Measurements from ENCODE around the gene C3orf20.

Gene C3orf20

DNA sequence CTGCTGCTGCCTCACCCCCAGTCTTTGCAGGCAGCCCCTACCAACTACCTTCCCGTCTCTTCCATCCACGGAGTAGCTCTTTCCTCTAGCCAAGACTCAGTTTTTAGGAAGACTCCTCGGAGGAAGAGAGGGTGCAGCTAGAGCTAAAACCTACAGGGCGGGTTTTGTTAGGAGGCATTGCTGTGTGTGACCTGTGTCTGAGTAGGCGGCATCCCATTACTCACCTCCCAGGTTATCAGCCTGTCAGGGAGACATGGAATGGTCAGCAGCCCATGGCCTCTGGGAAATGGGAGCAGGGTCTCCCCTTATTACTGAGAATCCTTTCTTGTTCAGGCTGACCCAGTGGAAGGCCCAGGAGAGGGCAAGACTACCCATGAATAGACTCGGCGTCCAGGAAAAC lies 100.1 kb downstream of the C3orf20 start:
- no peak for DNase-seq (ENCODE audit: low spot score)

DNA sequence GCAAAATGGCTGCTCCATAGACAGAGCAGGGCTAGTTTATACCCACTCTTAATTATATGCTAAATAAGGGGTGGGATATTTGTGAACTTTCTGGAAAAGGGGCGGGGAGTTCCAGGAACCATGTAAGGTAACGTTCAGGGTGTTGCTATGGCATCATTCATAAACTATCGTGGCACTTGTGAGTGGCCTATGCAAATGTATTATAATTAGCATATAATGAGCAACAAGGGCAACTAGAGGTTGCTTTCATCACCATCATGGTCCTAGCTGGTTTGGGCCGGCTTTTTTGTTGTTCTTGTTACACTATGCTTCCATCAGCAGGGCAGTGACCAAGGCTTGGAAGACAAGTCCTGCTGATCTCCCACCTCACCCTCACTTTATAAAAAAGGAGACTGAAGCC lies 100.6 kb downstream of the C3orf20 start:
- DNase-seq (ENCODE audit: low spot score): no peak

DNA sequence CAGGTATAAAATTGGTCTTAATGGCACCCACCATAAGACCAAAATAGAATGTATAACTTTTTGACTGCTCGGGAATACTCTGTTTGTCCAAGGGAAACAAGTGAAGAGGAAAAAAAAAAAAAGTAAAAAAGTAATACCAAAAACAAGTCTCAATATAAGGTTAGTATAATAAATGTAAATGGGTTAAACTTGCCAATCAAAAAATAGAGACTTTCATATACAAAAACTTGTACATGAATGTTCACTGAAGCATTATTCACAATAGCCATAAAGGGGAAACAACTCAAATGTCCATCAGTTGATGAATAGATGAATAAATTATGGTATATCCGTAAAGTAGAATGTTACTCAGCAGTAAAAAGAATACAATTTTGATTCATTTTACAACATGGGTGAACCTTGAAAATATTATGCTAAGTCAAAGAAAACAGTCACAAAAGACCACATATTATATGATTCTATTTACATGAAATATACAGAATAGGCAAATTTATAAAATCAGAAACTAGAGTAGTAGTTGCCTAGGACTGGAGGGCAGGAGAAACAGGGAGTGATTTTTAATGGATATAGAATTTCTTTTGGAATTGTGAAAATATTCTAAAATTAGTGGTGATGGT lies 104.2 kb downstream of the C3orf20 start:
- no peak for DNase-seq (ENCODE audit: low spot score)

DNA sequence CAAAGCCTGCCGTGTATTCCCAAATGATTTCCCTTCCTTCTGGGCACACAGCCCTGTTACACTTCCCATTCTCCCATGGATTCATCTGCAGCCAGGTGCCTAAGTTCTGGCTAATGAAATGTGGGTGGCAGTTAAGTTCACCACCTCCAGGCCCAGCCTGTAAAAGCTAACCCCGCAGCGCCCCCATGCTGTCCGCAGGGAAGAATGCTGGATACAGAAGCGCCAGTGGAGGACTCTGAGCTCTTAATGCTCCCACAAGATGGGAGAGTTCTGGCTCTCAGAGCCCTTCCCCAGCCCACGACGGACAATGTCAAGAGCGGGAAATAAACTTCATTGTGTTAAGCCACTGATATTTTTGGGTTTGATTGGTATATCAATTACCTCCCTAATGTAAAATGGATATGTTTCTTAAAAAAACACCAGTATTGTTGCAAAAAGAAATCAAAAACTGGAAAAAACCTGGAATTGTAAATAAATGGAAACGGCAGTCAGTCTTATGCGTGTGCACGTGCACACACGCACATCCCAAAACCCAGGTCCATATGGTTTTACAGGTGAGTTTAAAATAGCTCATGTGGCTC lies 106.1 kb downstream of the C3orf20 start:
- DNase-seq (ENCODE audit: low spot score): peak; percentile 1

DNA sequence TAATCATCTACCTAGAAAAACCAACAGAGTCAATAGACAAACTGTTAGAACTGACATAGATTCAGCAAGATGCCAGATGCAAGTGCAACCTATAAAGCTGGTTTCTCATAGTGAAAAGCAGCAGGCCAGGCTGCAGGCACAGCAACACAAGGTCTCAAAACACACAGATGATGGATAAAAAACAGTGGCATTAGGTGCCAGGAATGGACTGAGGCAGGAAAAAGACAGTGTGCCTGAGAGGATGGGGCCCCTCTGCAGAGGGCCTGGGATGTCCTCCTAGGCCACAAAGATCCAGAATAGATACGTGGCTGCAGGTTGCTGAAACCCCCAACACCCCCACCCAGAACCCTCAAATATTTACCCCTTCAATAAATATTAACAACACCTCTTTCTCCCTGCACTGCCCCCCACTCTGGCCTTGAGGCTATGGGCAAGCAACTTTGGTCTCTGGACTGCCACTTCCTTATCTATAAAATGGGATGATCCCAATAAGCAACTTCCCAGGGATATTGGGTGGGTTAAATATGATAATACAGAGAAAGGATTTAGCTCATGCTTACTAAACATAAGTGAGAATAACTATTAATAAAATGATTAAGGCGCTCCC lies 108.6 kb downstream of the C3orf20 start:
- DNase-seq (ENCODE audit: low spot score): no peak

DNA sequence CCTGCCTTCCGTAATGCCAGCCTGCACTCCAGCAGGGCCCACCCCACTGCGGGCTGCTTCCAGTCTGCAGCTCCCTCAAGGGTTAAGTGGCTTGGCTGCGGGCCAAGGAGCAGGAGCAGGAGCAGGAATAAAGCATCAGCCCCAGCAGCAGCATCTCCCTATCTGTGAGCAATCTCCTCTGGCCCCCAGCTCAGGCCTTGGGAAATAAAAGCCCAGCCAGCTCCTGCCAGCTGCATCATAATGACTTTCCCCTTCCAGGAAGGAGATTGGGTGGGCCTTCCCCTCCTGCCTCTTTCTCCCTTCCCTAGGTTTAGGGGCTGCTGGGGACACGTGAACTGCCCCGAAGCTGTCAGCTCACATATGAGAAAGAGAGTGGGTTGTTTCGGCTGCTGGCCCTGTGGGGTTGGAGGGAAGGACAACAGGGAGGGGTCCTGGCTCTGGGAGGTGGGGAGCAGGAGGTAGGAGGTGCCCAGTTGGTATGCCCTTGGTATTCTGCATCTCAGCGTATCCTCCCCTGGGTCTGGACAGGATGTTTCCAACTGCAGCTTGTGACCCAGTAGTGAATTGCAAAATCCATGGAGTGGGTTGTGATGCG lies 109.2 kb downstream of the C3orf20 start:
- DNase-seq (ENCODE audit: low spot score): no peak

DNA sequence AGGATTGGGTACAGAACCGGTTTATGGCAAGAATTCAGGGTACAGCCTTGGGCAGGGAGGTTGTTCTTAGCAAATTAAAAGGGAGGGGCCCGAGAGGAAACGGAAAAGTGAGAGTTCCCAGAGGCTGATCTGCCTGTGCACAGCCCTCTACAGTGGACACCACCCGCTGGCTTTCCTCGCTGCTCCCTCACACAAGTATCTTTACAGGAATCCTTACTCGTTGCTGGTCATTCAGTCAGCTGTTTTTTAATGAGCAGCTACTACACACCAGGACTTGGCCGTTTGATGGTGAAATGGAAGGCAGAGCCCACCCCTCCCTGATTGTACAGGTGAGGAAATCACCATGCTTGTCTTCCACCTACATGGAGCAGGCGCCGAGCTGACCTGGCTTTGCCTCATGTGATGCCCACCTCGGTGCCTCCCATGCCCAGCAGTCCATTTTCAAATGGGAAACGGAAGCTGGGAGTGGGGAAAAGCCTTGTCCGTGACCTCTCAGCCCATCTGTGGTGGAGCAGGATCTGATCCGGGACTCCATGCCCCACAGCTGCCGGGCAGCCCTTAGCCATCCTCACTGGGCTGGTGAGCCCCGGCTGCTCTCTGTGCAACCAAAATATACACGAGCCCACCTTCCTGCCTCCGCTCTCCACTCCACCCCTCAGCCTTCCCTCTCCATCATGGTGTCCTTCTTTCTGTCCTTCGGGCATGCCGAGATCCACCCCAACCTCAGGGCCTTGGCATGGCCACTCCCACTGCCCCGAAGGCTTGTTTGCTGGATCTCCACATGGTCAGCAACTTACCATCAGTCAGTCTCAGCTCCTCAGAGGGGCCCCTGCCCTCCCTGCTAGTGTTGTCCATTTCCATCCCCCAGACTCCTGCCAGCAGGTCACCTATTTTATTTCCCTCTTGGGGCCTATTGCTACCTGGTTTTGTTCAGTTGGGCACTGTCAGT lies 110.5 kb downstream of the C3orf20 start:
- no peak for DNase-seq (ENCODE audit: low spot score)

DNA sequence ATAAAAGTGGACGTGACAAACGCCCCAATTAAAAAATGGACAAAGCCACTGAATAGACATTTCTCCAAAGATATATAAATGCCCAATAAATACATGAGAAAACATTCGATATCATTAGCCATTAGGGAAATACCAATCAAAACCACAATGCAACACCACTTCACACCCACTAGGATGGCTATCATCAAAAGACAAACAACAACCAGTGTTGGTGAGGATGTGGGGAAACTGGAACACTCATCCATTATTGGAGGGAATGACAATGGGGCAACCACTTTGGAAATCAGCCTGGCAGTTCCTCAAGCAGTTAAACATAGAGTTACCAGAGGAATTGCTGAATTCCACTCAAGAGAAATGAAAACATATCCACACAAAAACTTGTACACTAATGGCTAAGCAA lies 111.4 kb downstream of the C3orf20 start:
- no peak for DNase-seq (ENCODE audit: low spot score)

DNA sequence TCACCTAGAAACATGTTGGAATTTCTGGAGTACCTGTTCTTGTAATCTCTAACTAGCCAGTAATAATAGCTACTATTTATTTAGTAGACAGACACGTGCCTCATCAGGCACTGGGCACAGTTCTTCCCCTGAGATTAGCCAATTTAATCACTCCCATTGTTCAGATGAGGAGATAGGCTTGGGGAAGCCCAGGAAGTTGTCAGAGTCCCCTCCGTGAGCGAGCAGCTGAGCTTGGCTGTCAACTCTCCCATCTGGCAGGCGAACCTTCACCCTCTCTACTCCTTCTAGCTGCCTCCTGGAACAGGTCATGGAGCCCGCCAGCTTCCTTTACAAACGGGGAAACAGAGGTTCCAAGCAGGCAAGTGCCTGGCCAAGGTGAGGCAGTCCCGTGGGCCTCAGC lies 112.7 kb downstream of the C3orf20 start:
- no peak for DNase-seq (ENCODE audit: low spot score)

DNA sequence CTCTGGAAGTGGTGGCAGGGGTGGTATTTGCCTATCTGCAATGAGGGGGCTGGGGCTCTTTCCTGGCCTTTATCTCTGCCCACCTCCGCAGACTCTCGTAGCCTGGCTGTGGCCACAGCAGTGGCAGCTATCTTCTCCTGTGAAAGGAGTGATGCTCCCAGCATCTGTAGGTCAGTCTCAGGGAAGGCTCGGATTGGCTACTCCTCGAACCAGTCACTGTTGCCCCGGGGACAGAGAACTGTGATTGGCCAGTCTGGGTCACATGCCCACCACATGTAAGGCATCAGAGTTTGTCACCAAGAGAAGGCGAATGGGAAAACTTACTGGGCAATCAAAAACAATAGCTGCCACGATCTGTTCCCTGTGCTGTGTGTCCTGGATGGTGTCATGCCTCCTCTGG lies 113.7 kb downstream of the C3orf20 start:
- DNase-seq (ENCODE audit: low spot score): no peak

DNA sequence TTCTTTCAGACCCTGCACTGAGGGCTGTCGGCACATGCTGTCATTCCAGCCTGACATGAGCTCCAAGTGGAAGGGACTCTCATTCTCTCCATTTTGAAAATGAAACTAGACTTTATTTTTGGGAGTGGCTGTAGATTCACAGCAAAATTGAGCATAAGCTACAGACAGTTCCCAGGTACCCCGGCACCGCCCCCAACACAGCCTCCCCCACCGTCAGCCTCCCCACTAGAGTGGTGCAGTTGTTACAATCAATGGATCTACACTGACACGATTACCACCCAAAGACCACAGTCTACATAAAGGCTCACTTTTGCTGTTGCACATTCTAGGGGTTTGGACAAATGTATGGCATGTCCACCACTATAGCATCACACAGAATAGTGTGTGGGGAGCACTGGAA lies 114.3 kb downstream of the C3orf20 start:
- no peak for DNase-seq (ENCODE audit: low spot score)

DNA sequence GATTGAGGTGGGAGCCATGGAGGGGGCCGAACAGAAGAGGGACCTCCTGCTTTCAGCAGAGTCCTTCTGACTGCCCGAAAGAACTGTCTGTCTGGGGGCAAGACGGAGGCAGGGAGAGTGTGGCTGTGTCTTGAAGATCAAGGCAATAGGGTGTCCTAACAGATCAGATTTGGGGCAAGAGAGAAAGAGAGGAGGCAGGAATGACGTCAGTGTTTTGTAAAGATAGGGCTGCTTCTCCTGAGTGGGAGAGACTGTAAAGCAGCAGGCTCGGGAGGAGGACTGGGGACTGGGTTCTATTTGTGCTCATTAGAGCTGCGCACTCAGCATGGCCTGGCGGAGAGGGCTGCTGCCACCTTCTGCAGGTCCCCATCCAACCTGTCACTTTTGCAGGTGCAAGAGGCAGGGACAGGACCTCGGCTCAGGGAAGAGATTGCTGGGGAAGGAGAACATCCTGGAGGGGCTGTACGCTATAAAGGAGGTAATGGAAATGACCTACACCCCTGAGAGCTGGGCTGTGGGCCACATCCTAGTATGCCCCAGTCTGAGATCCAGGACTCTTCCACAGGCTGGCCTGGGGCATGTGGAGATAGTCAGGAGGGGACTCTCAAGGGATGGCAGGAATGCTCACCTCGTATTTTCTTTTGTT lies 114.8 kb downstream of the C3orf20 start:
- no peak for DNase-seq (ENCODE audit: low spot score)

DNA sequence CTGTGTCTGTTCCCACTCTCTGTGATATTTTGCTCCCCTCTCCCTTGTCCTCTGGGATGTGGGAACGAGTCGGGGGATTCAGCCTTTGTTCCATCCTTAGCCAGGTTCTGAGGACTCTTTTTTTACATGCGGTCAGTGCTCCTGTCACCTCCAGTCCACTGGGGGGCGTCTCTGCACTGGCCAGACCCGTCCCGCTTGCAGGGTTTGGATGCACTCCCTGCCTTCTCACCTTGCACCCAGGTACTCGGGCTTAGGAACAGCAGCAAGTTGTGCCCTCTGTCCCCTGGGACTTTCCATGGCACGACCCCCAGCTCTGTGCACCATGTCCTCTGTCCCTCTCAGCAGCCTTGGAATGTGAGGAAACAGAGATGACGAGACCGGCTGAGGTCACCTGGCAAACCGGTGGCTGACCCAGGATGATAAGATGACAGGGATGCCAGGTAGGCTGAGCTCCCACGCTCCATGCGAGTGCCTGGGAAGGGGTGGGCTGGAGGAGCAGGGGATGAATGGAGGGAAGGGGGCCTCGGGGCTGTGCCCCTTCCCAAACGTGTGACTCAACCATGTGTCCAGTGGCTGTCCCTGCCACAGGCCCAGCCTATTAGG lies 116.5 kb downstream of the C3orf20 start:
- DNase-seq (ENCODE audit: low spot score): peak; percentile 15

DNA sequence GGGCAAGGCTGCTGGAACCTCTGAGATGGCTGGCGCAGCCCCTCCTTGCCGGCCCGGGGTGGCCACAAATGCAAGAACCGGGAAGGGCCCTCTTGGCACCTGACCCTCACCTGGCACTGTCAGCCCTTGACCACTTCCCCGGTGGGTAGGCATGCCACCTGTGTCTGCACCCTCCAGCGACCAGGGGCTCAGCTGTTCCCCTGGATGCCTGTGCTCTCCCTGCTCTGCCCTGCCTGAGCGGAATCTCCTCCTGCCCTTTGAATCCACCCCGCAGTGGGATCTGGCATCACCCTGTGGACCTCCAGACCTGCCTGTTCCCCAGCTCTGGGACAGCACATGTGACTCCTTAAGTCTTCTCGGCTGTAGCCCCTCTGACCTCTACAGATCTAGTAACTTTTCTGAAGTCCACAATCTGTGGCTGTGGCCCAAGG lies 117.8 kb downstream of the C3orf20 start:
- DNase-seq (ENCODE audit: low spot score): no peak

DNA sequence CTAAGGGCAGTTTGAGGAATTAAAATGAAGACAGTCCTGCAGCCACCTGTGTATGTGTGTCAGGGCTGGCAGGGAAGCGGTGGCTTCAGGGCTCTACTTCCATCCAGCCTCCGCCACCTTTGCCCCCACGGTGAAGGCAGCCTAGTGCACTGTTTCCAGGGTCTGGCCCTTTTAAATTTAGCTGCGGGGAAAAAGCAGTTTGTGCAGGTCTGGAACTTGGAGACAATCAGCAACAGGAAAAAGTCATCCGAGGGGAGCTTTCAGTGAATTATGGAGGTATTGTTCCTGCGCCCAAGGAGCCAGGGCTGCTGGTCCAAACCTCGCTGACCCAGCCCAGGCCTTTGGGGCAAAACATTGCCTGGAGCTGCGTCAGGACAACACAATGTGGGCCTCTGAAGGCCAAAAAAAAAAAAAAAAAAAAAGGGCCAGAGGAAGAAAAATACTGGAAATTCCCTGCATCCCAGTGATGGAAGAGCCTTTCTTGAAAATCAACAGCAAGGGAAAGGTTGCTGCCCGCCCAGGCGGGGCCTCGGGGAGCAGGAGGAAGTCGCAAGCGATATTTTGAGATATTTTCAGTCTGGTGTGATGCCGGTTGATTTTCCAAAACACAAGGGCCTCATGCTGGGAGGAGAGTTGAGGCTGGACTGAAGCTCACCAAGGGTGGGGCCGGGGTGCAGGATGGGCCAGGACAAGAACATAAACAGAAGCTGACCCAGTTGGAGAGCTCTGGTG lies 118.4 kb downstream of the C3orf20 start:
- no peak for DNase-seq (ENCODE audit: low spot score)

DNA sequence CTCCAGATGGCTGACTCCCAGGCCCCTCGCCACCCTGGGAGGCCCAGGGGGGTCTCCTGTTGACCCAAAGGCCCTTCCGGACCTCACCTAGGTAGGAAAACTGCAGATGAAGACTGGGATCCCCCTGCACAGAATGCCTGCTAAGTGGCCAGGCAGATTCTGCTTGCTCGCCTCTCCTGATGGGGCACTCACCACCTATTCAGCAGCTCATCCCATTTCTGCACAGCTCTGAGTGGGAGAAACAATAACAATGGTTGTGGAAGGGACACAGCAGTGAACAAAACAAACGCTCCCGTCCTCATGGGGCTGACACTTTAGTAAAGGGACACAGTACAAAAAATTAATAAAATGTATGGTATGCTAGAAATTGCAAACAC lies 118.9 kb downstream of the C3orf20 start:
- no peak for DNase-seq (ENCODE audit: low spot score)

DNA sequence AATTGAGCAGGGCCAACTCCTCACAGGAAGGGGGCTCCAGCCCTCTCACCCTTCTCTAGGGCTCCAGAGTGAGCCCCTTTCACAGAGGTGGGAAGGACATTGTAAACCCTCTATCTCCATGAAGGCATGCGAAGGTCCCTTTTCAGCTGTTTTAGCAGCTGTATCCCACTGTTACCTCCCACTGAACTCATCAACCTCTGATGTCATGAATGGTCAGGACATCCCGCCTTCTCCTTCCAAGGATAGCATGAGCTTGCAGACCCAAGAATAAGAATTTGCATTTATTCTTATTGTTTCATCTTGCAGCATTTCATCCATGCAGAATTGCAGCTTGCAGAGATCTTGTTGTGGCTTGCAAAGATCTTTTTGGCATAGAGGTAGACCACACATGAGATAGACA lies 119.5 kb downstream of the C3orf20 start:
- no peak for DNase-seq (ENCODE audit: low spot score)

DNA sequence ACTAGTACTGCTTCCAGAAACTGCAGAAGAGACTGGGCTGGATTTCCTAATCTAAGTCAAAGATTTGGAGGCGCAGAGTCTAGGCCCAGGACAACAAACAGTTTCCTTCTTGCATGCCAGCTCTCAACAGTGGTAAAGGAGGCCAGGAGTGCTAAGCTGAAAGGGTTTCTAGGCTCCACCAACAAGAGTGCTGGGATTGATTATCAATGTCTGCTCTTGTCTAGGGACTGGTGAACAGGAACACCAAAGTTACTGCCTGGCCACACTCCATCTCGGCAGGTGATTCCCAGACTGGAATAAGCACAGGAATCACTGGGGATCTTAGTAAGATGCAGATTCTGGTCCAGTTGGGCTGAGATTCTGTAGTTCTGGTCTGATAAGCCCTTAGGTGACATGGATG lies 121.1 kb downstream of the C3orf20 start:
- DNase-seq (ENCODE audit: low spot score): no peak

DNA sequence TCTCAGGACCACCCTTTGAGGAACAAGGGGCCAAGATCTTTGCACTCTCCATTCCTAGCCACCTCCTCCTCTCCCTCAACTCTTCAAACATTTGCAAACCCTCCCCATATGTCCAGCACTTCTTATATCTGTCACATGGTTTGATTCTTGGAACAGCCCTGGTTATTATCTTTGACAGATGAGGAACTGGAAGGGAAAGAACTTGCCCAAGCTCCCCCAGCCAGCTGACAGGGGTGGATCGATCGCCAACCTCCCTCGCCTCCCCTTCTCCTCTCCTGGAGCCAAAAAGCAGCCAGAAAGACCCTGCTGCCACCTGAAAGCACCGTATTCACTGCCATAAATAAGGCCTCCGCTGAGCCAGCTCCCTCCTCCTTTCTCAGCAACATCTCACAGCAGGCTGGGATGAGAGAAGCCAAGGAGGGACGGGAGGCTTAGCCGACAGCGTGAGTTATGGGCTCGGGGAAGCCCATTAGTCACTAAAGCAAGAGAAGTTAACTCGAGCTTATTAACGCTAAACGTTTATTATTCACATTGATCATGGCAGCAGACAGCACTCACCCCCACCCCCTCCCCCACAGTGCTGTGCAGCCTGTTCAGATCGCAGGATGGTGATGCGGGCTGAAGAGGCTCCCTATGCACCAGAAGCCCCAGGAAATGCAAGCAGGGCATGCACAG lies 121.6 kb downstream of the C3orf20 start:
- no peak for DNase-seq (ENCODE audit: low spot score)

DNA sequence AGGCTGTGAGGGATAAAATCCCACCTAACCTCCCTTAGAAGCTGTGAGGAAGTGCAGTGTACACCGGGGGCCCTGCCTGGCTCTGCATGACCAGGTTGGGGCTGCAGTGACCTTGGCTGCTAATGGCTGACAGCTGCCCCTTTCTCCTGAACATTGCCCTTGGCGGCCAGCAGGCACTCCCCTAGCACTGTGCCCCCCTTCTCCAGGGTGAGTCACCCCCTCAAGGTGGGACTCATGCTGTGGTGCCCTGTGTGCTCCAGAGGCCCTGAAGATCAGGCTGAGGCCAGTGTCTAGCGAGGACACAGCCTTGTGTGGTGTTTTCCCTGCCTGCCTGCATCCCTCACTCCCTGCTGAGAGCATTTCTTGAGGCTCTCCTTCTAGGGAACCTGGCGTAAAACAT lies 122.8 kb downstream of the C3orf20 start:
- DNase-seq (ENCODE audit: low spot score): no peak
